HCT116 (cell line): ENCODE results near the gene SKI.

Experiments
- CEBPB ChIP-seq: IDR thresholded peaks from 2 replicates; pipeline ENCODE4 v1.6.1; 2012; ENCODE audit warnings: low read depth
- CTCF ChIP-seq, 3 experiments: fragments of 200-600 bp in 1 of 3; sonication (generic) in 1 of 3; IDR thresholded peaks in 2 of 3; conservative IDR thresholded peaks in 1 of 3; 2 replicates each; pipeline ENCODE4 v1.5.1; 2012 to 2017; ENCODE audit warnings: low read depth in 2 of 3, low read length in 2 of 3, antibody characterized with exemption in 1 of 3, borderline replicate concordance in 1 of 3, control low read depth in 1 of 3, mild to moderate bottlenecking in 1 of 3, mixed read lengths in 1 of 3, mixed run types in 1 of 3, moderate library complexity in 1 of 3; ENCODE audit not compliant: insufficient read depth in 1 of 3
- ELF1 ChIP-seq: IDR thresholded peaks from 2 replicates; pipeline ENCODE4 v1.6.1; 2012; ENCODE audit warnings: low read depth, borderline replicate concordance
- POLR2A ChIP-seq: IDR thresholded peaks from 2 replicates; pipeline ENCODE4 v1.7.0; 2011; ENCODE audit warnings: borderline replicate concordance; ENCODE audit not compliant: insufficient read depth, insufficient read length; ENCODE audit errors: extremely low read depth
- POLR2AphosphoS5 ChIP-seq: IDR thresholded peaks from 2 replicates; pipeline ENCODE4 v1.6.1; 2011; ENCODE audit warnings: mild to moderate bottlenecking, low read depth, low read length, moderate library complexity
- REST ChIP-seq: IDR thresholded peaks from 2 replicates; pipeline ENCODE4 v1.6.1; 2012; ENCODE audit warnings: low read depth
- YY1 ChIP-seq: IDR thresholded peaks from 2 replicates; pipeline ENCODE4 v1.6.1; 2011; ENCODE audit warnings: low read length, low read depth, moderate library complexity, mild to moderate bottlenecking; ENCODE audit not compliant: insufficient replicate concordance; ENCODE audit errors: extremely low read depth

- TF ChIP-seq POLR2AphosphoS5, result no peak
- no peak for TF ChIP-seq YY1
- no peak for TF ChIP-seq CTCF (IDR thresholded peaks at IDR 0.05 in 2 of 3, conservative IDR thresholded peaks at IDR 0.05 in 1 of 3; ENCODE audit: borderline replicate concordance in 1 of 3, insufficient read depth in 1 of 3, low read depth in 2 of 3, low read length in 2 of 3)
- TF ChIP-seq POLR2A, result no peak
- no peak for TF ChIP-seq REST
- TF ChIP-seq ELF1, result no peak
- no peak for TF ChIP-seq CEBPB
Observed at GRCh38 chr1:2255047-2255419, 26.9 kb downstream of the SKI start.
